SIG-M5 (cell line): ENCODE data around the gene MGAT5B.
"Not testable (repeated sequence)": the region's sequence is repeated elsewhere in the genome, so short reads cannot be mapped to it uniquely, and the experiment has no call there.

Source experiments
- DNase-seq: peaks from one replicate; lab custom pipeline; 2025; lab: John Stamatoyannopoulos, UW

MGAT5B gene

DNA sequence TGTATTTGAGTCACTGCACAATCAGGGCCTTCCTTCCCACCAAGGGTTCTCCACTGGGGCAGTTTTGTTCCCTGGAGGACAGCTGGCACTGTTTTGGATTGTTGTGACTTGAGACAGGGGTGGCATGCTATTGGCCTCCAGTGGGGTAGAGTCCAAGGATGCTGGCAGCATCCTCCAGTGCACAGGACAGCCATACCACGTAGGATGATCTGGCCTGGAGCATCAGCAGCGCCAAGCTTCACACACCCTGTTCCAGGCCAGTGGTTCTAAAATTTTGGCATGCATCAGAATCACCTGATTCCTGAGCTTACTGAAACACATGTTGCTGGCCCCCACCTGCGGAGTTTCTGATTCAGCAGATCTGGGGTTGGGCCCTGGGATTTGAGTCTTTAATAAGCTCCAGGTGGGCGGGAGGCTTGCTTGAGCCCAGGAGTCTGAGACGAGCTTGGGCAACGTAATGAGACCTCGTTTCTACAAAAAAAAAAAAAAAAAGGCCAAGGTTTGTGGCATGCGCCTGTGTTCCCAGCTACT lies 83.2 kb downstream of the MGAT5B start:
- no peak for DNase-seq

DNA sequence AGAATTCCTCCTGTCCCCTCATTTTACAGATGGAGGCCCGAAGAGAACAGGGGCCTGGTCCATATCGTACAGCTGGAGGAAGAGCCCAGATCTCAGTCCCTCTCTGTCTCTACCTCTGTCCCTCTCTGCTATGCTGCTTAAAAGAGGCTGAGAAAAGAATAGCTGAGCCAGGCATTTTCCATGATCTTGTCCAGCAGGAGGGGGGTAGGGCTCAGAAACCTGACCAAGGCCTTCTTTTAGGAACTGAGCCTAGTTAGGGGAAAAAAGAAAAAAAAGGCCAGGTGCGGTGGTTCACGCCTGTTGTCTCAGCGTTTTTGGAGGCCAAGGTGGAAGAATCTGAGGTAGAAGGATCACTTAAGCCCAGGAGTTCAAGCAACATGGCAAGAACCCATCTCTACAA lies 84.2 kb downstream of the MGAT5B start:
- DNase-seq = no peak

DNA sequence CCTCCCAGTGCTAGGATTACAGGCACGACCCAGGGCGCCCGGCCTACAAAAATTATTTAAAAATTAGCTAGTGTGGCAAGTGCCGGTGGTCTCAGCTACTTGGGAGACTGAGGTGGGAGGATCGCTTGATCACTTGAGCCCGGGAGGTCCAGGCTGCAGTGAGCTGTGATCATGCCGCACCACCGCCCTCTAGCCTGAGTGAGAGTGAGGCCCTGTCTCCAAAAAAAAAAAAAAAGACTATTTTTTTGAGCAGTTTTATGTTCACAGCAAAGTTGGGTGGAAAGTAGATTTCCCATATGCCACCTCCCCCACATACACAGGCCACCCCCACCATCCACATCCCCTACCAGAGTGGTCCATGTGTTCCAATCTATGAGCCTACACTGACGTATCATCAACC lies 84.9 kb downstream of the MGAT5B start:
- DNase-seq = no peak

DNA sequence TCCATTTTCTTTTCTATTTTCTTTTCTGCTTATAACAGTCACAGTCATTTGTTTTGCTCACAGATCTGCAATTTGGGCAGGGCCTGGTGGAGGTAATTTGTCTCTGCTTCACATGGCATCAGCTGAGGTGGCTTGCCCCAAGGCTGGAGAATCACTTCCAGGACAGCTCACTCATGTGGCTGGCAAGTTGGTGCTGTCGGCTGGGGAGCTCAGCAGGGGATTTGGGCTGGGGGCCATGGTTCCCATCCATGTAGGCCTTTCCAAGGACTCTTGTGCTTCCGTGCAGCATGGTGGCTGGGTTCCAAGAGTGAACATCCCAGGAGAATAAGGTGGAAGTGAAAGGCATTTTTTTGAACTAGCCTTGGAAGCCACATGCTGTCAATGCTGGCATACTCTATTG lies 85.7 kb downstream of the MGAT5B start:
- DNase-seq = no peak

DNA sequence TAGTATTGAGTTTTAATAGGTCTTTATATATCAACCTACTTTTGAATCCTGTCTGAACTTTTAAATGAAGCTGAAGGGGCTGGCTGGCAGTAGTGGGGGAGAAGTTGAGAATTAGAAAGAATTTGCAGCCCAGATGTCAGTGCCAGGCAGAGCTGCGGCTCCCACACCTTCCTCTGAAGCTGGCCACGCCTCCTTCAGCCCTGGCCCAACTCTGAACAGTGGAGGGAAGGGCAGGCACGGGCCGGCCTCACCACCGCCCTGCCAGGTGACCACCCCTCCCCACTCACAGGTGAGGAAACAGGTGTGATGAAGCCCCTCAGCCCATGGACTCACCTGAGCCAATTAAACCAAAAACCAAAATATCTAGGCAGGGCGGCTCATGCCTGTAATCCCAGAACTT lies 87.0 kb downstream of the MGAT5B start:
- DNase-seq = no peak

DNA sequence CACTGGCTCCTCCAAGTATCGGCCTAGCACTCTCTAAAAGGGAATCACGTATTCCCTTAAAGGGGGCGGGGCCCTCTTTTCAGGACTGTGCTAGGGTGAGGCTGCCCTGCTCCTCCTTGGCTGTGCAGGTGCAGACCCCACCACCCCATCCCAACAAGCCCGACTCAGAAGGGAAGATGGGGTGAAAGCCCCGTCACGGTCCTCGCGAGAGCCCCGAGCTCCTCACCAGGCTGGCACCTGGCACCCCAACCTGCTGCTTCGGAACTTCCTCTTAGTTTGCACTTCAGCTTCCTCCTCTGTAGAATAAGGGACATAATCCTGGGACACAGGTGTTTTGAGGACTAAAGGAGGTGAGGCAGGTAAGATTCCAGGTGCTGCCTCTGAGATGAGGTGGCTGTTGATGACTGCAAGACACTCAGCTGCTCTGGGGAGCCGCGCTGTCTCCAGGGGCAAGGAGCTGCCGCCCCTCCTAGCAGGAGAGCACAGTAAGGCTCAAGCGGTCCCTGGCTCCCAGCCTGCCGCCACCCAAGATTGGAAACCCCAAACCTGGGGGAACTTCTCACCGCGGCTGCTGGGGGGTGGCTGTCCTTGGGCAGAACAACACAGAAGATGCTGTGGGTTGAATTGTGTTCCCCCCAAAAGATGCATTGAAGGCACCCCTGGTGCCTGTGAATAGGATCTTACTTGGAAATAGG lies 88.8 kb downstream of the MGAT5B start:
- DNase-seq = no peak

DNA sequence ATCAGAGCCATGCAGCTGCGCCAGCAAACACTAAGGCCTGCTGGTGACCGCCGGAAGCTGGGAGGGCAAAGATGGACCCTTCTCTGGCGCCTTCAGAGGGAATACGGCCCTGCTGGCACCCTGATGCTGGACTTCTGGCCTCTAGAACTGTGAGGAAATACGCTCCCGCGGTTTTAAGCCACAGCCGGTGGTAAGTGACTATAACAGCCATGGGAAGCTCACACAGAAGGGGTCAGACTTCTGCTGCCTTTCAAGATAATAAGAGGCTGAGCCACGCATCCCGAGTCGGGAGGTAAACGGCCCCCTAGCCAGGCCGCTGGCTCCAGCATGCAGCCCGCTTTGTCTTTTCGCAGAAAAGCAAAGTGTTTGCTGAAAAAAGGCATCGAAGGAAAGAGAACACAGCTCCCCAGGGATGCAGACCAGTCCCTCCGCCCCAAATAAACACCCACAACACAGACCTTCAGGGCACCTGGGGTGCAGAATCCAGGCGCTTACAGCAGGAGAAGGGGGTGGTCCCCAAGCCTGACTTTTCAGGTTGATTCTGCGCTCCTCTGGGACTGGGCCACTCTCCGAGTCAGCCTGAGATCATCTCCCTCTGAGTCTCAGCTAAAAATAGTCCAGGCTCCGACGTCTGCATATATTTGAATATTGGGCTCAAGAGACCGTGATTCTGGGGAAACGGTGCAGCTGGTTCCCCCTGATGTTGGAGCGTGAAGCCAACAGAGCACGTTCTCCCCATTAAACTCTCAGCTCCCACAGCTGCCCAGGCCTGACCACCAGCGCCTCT lies 89.7 kb downstream of the MGAT5B start:
- DNase-seq = no peak

DNA sequence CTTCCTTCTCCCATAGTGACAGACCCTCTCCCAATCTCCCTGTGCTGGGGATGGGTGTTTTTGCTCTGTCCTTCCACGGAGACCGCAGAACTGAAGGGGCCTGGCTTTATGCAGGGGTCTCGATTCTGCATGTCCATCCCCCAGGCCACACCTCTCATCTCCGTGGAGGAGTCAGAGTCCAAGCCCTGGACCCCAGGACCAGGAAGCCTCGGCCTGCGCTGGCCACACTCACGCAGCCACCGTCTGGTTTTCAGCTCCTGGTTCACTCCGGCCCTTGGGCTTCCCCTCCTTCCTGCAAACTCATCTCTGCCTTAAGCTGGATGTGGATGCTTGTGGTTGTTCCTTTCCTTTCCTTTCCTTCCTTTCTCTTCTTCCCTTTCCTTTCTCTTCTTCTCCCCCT lies 90.8 kb downstream of the MGAT5B start:
- DNase-seq = no peak

DNA sequence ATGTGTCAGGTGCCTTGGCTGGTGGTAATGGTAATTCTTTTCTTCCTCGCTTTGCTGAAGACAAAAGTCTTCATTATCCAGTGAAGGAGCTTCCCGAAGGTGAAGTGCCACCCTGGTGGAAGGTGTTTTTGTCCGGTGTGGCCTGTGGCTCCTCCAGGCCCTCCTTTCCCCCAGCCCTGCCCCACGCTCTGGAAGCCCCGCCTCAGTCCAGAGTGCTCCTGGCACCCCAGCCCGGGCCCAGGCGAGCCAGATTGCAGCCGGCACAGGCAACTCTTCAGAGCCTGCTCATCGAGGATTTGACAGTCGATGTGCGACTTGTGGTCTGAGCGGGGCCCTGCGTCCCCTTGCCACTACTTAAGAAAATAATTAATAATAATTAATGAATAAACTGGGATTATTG lies 93.7 kb downstream of the MGAT5B start:
- no peak for DNase-seq

DNA sequence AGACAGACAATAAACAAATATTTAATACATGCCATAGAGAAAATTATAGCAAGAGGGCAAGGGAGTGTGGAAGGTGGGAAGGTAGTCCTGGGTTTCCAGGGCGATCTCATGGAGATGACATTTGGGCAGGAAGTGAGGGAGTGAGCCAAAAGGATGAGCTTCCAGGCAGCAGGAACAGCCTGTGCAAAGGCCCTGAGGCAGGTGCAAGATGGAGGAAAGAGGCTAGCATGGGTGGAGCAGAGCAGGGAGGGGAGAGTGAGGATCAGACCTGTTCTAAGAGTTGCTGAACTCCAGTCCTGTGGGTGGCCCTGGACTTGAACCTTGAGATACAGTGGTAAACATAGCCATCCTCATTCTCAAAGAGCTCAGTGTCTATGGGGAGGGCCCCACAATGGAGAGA lies 94.7 kb downstream of the MGAT5B start:
- DNase-seq = no peak

DNA sequence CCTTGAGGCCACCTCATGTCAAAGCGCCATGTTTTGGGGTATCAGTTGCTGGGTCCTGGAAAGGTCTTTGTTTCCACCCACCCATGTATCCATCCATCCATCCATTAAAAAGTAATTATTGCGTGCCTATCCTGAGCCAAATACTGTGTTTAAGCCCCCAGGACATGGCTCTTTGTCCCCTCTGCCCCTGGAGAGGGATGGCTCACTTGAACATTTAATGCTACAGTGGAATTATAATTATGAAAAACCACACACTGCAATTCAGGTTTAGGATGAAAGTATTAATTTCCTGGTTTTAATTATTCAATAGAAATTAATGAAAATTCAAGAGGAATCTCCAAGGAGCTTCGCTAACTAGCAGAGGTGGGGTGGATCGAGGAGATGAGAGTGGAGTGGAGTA lies 97.8 kb downstream of the MGAT5B start:
- DNase-seq = no peak

DNA sequence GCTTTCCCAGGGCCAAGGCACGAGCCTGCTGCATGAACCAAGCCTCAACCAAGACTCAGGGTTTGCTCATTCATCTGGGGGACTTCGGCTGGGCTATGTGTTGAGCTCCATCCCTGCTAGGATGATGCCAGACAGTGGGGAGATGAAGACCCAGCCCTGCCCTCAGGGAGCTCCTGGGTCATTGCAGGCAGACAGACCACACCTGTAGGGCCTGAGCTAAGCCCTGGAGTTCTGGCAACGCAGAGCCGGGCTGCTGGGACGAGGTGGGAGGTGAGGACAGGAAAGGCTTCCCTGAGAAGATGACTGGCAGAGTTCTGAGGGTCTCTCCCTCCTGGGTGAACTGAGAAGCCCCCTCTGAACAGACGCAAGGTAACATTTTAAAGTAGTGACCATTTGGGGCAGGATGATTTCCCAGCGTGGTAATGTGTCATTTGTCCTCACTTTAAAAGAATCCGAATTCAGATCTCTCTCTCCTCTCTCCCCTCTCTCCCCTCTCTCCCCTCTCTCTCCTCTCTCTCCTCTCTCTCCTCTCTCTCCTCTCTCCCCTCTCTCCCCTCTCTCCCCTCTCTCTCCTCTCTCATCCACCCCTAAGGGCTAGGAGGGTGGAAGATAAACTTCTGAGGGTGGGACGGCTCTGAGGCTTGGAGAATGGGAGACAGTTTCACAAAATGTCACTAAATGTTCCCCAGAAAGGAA lies 98.4 kb downstream of the MGAT5B start:
- DNase-seq = no peak

DNA sequence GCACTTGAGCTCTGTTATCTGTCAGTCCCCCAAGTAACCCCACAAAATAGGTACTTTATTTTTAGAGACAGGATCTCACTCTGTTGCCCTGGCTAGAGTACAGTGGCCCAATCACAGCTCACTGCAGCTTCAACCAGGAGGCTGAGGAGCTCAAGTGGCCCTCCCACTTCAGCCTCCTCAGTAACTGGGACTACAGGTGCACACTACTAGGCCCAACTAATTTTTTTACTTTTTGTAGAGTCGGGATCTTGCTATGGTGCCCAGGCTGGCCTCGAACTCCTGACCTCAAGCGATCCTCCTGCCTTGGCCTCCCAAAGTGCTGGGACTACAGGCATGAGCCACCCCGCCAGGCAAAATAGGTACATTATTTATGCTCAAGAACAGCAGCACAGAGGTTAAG lies 99.6 kb downstream of the MGAT5B start:
- no peak for DNase-seq

DNA sequence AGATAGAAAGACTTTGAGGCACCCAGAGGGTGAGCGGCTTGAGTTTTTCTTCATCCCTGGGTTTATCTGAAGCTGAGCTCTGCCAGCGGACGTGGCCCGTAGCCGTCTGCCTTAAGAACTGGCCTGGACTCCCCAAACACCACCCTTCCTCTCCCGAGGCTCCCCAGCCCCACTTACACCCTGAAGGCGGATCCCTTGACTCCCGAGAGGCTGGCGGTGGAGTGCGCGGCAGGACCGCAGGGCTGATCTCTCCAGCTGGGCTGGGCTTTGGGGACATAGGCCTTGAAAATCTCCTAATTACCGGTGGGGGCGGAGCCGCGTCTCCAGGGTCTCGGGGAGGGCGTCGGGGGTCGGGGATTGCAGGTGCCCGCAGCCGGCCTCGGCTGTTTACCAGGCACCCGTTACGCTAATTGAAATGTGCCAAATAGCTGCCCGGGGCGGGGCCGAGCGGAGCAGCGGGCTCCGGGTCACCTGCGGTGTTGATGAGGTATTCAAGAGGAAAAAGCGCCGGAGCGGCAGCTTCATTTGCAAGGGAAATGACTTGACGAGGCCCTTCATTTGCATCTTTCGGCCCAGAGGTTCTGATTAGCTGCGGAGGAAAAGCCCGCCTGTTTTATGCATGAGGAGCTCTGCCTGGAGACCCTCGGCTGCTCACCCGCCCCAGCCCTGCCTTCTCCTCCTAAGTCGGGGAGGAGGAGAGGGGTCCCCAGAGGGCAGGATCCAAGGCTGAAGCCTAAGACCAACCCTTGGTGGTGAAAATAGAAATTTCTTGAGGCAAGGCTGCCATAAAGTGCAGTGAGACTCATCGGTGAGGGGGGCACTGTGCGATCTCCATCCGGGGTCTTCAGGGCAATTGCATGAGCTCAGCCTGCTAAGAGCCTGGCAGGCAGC lies 100.7 kb downstream of the MGAT5B start:
- no peak for DNase-seq

DNA sequence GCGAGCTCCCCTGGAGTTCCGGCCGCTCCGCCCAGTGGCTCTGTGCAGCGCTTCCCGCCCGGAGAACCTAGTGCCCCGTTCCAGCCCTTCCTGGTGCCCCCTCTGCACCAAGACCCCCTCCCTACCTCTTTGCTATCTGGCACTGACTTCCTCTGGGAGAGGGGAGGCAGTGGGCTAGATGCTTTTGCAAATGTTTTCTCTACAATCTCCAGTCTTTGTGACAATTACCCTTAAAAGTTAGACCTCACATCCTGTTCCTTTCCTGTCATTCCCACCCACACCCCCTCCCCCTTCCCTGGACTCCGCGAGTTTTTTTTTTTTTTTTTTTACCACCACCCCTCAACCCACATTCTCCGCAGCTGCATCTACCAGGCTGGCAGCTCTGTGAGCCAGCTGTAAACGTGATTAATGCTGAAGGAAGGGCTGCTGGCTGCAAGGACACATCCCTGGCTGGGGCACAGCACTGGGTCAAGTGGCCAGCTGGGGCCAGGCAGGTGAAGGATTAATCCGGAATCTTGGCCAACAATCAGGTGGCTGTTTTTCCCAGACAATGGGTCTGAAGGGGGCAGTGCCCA lies 101.5 kb downstream of the MGAT5B start:
- DNase-seq = no peak

DNA sequence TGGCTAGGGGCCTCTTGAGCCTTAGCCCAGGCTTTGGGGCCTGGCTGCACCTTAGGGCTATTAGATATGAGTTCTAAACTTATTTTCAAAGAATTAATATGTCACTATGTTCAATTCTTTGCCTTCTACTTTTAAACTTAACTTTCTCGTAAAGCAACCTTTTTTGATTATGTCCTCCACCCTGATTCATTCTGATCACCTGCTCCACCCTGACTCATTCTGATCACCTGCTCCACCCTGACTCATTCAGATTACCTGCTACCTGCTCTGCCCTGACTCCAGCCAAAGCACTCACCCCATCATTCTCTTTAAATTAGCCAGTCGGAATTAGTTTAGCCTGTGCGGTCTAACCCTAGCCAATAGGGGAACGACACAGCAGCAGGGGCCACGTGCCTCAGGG lies 102.0 kb downstream of the MGAT5B start:
- not testable (repeated sequence) for DNase-seq

DNA sequence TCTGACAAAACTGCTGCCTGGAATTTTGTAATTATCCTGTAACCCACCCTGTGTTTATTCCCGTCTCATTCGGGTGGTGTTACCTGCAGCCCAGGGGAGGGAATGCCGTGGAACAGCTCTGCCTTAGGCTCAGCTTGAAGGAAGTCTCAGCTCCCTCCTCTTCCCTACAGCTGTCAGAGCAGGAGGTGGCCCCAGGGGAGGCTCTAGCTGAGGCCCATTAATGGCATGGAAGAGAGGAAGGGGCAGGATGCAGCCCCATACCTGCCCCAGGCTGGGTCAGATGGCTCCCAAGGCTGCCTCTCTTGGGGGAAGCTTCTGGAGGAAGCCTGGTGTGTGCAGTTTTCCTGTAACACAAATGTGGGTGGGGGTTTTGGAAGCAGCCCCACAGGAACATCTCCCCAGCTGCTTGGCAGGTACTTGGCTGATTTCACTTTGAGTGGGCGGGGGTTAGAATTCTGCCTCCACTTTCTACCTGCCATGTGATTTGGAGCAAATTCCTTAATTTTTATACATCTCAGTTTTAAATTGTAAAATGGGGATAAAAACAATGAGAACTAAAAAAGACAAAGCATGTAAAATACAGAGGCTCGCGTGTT lies 103.9 kb downstream of the MGAT5B start:
- no peak for DNase-seq

DNA sequence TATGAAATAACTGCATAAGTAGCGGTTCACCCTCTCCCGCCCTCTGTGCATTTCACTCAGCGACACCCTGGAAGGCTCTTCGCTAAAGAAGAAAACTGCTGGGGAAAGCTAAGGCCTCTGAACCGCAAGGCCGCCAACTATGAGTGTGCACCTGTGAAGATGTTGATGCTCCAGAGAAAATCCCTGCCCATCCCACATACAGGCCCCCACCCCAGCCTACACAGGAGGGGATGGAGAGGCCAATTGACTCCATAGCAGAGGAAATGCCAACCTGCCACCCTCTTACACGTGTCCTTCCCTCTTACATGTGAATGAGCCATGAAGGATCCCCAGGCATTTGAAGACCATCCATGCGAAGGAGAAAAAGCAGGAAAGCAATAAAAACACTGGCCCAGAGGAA lies 104.8 kb downstream of the MGAT5B start:
- no peak for DNase-seq

DNA sequence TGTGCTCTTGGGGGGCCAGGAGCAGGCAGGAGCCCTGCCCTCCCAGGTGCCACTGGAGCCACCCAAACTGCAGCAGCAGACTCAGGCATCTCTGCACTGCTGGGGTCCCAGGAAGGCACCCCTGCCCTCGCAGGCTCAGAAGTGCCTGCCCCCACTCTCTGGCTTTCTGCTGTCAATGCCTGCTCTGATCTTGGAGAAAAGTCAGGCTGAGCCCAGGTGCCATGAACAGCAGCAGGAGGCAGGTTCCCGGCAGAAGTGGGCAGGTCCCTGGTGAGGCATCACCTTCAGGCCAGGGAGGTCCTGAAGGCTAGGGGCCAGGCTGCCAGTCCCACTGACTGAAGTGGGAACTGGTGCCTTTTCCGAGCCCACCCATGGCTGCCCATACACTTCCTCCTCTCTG lies 106.5 kb downstream of the MGAT5B start:
- DNase-seq = no peak

DNA sequence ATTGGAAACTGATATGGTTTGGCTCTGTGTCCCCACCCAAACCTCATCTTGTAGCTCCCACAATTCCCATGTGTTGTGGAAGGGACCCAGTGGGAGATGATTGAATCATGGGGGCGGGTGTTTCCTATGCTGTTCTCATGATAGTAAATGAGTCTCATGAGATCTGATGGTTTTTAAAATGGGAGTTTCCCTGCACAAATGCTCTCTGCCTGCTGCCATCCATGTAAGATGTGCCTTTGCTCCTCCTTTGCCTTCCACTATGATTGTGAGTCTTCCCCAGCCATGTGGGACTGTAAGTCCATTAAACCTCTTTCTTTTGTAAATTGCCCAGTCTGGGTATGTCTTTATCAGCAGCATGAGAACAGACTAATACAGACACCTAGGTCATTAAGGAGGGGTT lies 109.8 kb downstream of the MGAT5B start:
- DNase-seq = not testable (repeated sequence)
